IMR-90 (cell line): ENCODE results near the gene CRYBA2.

Experiments used
- BHLHE40 ChIP-seq: fragments of 150-350 bp; IDR thresholded peaks from 2 replicates; pipeline ENCODE4 v1.6.1; 2016; ENCODE audit warnings: mild to moderate bottlenecking, low read depth, low read length
- CEBPB ChIP-seq: IDR thresholded peaks from 2 replicates; pipeline ENCODE4 v1.6.1; 2012; ENCODE audit warnings: low read depth, low read length, improper control_type of control experiment
- CHD1 ChIP-seq: IDR thresholded peaks from 2 replicates; pipeline ENCODE4 v1.6.1; 2012; ENCODE audit warnings: low read depth, low read length, improper control_type of control experiment
- FOS ChIP-seq: fragments of 150-350 bp; IDR thresholded peaks from 2 replicates; pipeline ENCODE4 v1.6.1; 2016; ENCODE audit warnings: low read depth, low read length
- MAFK ChIP-seq: IDR thresholded peaks from 2 replicates; pipeline ENCODE4 v1.6.1; 2012; ENCODE audit warnings: low read depth, low read length, improper control_type of control experiment
- MAZ ChIP-seq: IDR thresholded peaks from 2 replicates; pipeline ENCODE4 v1.6.1; 2012; ENCODE audit warnings: low read depth, mild to moderate bottlenecking, low read length, improper control_type of control experiment, moderate library complexity, borderline replicate concordance
- MXI1 ChIP-seq: IDR thresholded peaks from 2 replicates; pipeline ENCODE4 v1.6.1; 2012; ENCODE audit warnings: low read depth, mild to moderate bottlenecking, low read length, moderate library complexity, borderline replicate concordance
- POLR2A ChIP-seq: IDR thresholded peaks from 2 replicates; pipeline ENCODE4 v1.6.1; 2012; ENCODE audit warnings: mild to moderate bottlenecking, low read depth, low read length
- RAD21 ChIP-seq: IDR thresholded peaks from 2 replicates; pipeline ENCODE4 v1.6.1; 2012; ENCODE audit warnings: low read length, improper control_type of control experiment
- RFX5 ChIP-seq: IDR thresholded peaks from 2 replicates; pipeline ENCODE4 v1.8.0; 2012; ENCODE audit warnings: low read depth, mild to moderate bottlenecking, low read length, moderate library complexity
- SMC3 ChIP-seq: fragments of 150-350 bp; IDR thresholded peaks from 2 replicates; pipeline ENCODE4 v1.6.1; 2016; ENCODE audit warnings: low read depth, mild to moderate bottlenecking, antibody characterized with exemption, low read length, moderate library complexity
- TF ChIP-seq, protein P1 (sequence below): conservative IDR thresholded peaks from 2 replicates; pipeline ENCODE4 v1.5.1; 2012; ENCODE audit warnings: mild to moderate bottlenecking, low read depth, low read length, improper control_type of control experiment
- TF ChIP-seq, protein P2 (sequence below): fragments of 150-350 bp; IDR thresholded peaks from 2 replicates; pipeline ENCODE4 v1.6.1; 2017; ENCODE audit warnings: mild to moderate bottlenecking, antibody characterized with exemption, low read length, low read depth

DNA sequence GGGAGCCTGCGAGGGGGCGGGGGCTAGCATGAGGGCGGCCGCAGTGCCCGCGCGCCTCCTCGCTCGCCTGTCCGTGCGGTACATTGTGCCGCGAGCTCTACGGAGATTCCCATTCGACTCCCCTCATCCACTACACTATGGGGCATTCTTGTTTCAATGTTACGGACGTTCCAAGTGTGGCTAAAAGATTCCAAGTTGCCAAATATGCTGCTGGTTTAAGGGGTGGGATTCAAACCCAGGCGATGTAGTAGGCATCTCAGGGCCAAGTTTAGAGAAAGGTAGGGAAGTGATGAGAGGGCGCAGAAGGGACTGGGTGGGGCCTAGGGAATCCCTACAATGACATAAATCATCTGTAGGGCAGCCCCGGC lies 10.0 kb upstream of the CRYBA2 start:
- TF ChIP-seq, protein P1, sequence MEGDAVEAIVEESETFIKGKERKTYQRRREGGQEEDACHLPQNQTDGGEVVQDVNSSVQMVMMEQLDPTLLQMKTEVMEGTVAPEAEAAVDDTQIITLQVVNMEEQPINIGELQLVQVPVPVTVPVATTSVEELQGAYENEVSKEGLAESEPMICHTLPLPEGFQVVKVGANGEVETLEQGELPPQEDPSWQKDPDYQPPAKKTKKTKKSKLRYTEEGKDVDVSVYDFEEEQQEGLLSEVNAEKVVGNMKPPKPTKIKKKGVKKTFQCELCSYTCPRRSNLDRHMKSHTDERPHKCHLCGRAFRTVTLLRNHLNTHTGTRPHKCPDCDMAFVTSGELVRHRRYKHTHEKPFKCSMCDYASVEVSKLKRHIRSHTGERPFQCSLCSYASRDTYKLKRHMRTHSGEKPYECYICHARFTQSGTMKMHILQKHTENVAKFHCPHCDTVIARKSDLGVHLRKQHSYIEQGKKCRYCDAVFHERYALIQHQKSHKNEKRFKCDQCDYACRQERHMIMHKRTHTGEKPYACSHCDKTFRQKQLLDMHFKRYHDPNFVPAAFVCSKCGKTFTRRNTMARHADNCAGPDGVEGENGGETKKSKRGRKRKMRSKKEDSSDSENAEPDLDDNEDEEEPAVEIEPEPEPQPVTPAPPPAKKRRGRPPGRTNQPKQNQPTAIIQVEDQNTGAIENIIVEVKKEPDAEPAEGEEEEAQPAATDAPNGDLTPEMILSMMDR = no peak
- TF ChIP-seq CEBPB (no peak), POLR2A (no peak), RAD21 (no peak), SMC3 (no peak), MAZ (no peak), MXI1 (no peak), BHLHE40 (no peak), RFX5 (no peak), CHD1 (no peak), MAFK (no peak), FOS (no peak)
- TF ChIP-seq, protein P2, sequence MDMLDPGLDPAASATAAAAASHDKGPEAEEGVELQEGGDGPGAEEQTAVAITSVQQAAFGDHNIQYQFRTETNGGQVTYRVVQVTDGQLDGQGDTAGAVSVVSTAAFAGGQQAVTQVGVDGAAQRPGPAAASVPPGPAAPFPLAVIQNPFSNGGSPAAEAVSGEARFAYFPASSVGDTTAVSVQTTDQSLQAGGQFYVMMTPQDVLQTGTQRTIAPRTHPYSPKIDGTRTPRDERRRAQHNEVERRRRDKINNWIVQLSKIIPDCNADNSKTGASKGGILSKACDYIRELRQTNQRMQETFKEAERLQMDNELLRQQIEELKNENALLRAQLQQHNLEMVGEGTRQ = no peak
